ENCODE measurements around the gene SCUBE2.
"Not testable (repeated sequence)": the region's sequence is repeated elsewhere in the genome, so short reads cannot be mapped to it uniquely, and the experiment has no call there.

Gene SCUBE2

DNA sequence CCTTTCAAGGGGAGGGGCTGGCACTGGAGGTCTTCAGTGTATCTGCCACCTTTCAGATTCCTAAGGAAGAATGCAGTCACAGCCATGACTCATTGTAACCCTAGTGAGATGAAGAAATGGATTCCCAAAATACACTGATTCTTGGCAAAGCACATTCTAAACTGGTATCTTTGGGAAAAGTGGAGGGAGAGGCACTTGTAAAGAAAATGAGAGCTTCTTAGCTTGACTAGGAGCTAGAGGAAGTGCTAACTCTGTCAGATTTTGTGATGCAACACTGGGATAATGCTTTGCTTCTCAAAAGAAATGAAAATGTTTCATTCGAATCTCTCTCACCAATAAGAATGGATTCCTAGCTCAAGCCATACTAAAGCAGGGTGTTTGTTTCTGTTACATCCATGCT, 101.9 kb downstream of the SCUBE2 start:
- H3K4me3 ChIP-seq (ENCODE audit: low read depth, low read length), result no peak overlapping the region
- TF ChIP-seq, protein P1, sequence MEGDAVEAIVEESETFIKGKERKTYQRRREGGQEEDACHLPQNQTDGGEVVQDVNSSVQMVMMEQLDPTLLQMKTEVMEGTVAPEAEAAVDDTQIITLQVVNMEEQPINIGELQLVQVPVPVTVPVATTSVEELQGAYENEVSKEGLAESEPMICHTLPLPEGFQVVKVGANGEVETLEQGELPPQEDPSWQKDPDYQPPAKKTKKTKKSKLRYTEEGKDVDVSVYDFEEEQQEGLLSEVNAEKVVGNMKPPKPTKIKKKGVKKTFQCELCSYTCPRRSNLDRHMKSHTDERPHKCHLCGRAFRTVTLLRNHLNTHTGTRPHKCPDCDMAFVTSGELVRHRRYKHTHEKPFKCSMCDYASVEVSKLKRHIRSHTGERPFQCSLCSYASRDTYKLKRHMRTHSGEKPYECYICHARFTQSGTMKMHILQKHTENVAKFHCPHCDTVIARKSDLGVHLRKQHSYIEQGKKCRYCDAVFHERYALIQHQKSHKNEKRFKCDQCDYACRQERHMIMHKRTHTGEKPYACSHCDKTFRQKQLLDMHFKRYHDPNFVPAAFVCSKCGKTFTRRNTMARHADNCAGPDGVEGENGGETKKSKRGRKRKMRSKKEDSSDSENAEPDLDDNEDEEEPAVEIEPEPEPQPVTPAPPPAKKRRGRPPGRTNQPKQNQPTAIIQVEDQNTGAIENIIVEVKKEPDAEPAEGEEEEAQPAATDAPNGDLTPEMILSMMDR (IDR thresholded peaks at IDR 0.05; ENCODE audit: low read depth, low read length), result no peak

DNA sequence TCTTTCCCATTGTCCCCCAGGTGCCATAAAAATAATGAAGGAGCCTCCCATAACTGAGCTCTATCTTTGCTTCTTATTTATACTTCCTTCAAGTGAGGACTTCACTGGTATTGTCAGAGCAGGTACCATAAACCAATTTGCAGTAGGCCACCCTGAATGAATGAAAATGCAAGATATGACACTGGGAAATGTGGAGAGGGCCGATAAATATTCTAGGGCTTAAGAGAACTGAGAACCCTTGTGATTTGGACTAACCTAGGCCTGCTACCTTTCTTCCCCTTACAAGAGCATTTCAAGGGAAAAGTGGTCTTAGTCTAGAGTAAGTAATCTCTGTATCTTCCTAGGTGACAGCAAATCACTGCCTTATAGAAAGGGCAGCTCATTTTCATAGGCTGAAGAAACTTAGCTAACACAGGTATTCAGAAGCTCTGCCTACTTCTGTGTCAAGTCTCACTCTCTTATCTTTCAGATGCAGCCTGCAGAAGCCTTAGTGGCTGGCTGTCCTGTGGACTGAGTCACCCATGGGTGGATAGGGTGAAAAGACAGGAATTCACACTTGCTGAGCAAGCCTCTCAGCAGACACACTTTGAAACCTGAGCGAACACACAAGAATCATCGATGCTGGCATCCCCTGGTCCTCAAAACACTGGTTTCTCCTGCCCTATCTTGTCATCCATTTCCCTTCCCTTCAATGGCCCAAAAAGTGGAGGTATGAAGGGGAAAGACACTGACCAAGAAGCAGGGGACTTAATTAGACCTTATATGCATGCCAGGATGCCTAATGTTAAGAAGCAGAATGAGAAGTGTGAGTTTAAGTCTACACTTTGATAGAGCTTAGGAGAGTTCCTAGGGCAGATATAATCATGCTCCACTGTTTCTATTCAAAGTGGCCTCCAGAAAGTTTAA, 102.8 kb downstream of the SCUBE2 start:
- TF ChIP-seq, protein P1 (IDR thresholded peaks at IDR 0.05; ENCODE audit: low read depth, low read length), result no peak
- H3K4me3 ChIP-seq (ENCODE audit: low read depth, low read length), result no peak overlapping the region

DNA sequence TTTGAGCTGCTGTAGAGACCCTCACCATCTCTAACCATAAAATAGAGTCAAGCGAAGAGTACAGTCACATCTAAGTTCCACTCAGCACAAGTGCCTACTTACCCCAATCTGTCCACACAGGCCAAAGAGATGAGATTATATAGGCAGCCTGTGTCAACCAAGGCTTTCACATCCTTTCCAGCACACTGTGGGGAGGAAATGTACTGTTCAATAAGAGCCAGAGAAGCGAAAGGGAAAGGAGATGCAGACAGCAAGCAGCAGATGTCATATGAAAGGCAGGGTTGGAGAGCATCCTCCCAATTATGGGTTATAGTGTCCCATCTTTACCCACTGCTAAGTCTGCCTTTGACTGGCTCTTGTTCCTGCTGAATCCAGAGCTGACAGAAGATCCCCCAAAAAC, 104.0 kb downstream of the SCUBE2 start:
- H3K4me3 ChIP-seq (ENCODE audit: low read depth, low read length), result no peak overlapping the region
- TF ChIP-seq, protein P1 (IDR thresholded peaks at IDR 0.05; ENCODE audit: low read depth, low read length), result no peak

DNA sequence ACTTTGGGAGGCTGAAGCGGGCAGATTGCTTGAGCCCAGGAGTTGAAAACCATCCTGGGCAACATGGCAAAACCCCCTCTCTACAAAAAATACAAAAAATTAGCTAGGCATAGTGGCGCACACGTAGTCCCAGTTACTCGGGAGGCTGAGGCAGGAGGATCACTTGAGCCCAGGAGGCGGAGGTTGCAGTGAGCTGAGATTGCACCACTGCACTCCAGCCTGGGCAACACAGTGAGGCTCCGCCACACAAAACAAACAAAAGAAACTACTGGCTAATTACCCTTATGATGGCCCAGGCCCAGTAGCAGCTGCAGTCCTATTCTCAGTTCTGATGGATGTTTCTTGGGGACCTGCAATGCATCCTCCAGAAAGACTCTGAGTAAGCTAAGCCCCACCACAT, 104.6 kb downstream of the SCUBE2 start:
- not testable (repeated sequence) for H3K4me3 ChIP-seq (ENCODE audit: low read depth, low read length)

DNA sequence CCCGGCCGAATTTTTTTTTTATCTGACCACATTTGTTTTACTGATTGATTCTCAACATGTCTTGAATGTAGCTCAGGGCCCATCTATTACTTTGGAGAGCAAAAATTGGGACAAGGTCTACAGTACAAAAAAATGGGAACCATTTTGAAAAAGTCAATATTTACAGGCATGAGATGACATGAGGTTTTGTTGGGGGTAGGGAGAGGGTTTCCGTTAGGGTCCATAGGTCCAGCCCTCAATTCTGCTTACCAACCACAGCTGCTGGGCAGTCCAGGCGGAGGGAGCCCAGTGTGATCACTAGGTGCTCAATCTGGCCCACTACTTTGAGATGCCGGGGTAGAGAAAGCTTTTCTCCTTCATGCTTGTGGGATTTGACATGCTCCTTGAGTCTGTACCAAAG, 105.9 kb downstream of the SCUBE2 start:
- no peak overlapping the region for H3K4me3 ChIP-seq (ENCODE audit: low read depth, low read length)

DNA sequence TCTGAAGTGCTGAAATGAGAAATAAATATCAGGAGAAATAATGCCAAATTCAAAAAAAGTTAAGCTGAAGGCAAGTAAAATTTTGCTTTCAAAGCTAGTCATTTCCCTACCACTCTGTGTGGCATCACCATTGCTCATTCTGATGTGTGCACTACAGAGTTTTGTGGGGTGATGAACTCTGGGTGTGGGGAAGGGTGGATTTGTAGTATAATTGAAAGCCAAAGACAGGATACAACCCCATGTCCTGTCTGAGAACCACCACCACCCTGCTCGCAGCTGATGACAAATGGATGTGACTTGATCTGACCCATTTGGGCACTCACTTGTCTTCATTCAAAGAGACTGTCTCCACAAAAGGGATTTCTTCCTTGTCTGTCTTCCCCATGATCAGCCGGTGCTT, 107.8 kb downstream of the SCUBE2 start:
- TF ChIP-seq, protein P1 (IDR thresholded peaks at IDR 0.05; ENCODE audit: low read depth, low read length), result no peak
- no peak overlapping the region for H3K4me3 ChIP-seq (ENCODE audit: low read depth, low read length)

More for the DNA sequence above, 105.9 kb downstream of the SCUBE2 start:
- TF ChIP-seq, protein P1 (IDR thresholded peaks at IDR 0.05; ENCODE audit: low read depth, low read length), result no peak

DNA sequence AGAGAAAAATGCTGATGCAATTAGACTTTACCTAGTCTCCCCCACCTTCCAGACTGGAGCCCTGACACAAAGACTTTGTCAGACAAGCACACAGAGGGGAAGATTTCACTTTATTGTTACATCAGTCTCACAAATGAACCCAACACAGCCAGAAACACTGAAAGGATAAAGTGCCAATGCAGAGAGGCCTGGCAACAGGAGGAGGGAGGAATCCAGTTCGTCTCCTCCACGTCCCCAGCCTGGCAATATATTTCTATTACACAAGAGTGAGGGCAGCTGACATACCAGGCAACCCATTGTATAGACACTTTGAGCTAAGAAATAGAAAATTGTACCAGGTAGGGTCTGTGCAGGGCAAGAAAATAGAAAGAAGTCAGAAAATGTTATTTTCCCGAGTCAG, 110.9 kb downstream of the SCUBE2 start:
- no peak overlapping the region for H3K4me3 ChIP-seq (ENCODE audit: low read depth, low read length)
- TF ChIP-seq, protein P1 (IDR thresholded peaks at IDR 0.05; ENCODE audit: low read depth, low read length), result no peak

DNA sequence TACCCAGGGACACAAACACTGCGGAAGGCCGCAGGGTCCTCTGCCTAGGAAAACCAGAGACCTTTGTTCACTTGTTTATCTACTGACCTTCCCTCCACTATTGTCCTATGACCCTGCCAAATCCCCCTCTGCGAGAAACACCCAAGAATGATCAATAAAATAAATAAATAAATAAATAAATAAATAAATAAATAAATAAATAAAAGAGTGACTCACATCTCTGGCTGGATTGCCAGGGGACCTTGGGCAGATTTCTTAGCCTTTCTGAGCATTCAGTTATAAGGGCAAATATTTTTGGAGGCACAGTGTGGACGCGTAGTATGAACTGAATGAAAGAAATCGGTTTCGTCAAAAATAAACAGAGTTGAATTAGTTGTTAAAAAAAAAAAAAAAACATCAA, 112.0 kb downstream of the SCUBE2 start:
- H3K4me3 ChIP-seq (ENCODE audit: low read depth, low read length), result not testable (repeated sequence)
